NCI-H2196 (cell line): Measurements from ENCODE around the gene SDC1.

Source experiments
- DNase-seq: peaks from one replicate; lab custom pipeline; 2025; ENCODE audit not compliant: unreplicated experiment; lab: John Stamatoyannopoulos, UW

SDC1 gene

DNA sequence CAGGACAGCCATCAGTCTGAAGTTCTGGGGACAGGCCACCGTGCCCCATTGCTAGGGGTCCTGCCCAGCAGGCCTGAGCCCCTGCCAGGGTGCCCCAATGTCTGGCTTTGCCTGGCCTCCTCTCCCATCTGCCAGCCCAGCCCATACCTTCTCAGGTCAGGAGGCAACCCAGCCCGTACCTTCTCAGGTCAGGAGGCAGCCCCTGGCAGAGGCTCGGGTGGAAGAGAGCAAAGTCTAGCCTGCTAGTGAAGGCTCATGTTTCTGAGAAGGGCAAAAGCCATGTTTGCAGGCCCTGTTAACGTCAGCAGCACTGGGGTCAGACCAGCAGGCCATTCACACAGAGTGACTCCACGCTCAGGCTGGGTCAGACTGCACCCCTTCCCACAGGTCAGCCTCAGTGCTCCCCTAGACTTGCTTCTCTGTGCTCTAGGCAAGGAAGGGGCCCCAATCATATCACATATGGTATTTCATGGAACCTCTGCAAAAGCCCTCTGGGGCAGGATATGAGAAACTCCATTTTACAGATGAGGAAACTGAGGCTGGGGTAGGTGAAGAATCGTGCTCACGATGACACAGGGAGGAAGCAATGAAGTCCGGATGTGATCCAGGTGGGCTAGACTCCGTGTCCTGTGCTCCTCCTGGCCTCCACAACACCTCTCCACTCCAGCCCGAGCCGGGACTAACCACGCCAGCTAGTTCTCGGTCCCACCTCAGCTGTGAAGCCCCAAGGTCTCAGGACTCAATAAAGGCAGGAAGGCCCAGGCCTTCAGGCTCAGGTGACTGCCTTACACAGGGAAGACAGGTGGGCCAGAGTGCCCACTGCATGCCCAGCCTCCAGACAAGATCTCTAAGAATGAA is 9.5 kb downstream of the SDC1 start:
- no peak for DNase-seq

DNA sequence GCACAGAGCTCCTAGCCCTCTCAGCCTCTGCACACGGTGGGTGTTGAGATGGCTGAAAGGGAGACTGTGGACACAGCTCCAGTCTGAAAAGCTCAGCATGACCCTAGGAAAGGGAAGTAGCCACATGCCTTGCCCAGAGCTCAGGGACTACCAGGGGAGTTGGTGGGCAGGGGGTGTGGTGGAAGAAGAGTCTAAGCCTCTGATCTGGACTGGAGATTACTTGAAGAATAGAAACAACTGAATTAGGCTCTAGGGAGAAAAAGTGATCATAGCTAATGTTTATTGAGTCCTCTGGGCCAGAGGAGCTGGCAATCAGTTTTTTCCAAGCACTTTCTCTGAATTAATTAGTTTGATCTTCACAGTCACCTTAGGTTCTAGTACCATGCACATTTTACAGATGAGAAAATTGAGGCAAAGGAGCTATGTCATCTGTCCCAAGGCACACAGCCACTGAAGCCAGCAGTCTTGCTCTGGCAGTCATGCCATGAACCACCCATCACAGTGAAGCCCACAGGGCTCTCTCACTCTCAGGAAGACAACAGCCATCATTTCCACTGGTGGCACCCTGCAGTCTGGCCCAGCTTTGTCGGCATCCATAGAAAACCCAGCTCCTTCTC is 10.3 kb downstream of the SDC1 start:
- no peak for DNase-seq

DNA sequence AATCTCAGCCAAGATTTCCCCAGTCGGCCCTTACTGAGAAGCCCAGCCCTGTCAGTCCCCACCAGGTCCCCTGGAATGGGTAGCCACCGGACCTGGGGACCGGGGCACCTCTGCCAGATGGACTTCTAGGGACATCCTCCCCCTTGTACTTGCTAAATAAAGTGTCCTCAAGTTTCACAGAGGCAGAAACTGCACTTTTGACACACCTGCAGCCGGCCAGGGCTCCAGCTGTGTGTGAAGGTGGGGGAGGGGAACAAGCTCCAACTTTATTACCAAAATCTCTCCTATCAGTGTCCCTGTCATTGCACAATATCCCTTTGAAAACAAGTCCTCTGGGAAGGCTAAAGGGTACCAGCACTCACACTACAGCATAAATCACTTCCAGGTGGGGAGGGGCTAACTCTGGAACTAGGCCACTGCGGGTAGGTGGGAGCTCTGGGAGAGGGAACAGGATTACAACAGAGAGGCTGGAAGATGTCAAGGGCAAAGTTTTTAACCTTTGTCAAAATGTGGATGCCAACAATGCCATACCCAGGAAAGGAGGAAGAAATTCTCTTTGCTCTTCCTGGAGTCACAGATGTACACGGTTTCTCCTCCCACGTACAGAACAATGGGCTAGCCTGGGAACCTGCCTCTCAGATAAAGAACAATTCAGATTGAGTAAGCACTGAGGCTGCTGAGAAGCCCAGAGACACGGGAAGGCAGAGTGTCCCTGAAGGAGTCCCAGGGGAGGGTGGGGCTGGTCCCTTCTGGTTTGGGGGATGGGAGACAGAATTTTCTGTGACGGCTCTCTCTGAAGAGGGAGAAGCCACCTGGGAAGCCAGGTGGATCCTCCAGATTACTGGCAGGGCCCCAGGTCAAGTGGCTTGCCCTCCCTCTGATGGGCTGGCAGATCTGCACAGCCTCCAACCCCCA is 11.0 kb downstream of the SDC1 start:
- DNase-seq = peak; percentile 62

DNA sequence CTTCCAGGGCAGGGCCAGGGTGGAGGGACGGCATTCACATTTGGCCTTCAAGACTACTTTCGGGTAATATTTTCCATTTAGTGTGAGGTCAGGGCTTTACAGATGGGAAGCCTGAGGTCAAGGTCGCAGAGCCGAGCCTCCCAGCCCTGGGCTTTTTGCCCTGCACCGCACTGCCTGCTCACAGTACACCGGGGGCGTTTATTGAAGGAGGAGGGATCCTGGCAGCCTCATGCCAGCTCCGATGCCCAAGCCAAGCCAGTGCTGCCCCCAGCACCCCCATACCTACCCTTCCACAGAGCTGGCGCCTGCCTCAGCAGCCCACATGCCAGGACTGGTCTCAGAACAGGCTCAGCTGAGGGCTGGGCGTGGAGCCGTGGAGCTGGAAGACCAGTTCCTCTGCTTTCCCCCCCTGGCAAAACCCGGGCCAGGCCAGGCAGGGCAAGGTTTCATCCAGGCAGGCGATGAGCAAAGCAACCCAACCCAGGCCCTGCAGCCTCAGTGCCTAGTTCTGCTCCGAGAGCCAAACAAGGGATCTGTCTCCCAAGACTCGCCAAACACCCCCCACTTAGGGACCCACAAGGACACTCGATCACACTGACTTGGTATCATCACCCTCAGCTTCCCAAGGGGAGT is 11.9 kb downstream of the SDC1 start:
- no peak for DNase-seq

DNA sequence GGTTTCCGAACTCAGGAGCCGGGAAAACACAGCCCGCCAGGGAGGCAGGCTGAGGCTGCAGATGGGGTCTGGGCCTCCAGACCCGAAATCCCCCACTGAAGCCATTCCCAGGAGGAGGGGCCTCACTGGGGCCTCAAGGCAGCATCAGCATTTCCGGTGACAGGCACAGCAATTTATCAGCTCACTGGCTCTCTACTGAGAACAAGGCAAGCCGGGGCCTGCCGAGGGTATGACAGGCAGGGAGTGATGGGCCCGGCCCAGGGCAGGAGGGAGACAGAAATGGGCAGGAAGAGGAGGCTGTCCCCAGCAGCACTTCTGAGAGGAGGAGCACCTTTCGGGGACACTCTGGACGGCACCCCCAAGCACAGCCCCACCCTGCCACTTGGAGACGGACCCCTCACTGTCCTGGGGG is 12.5 kb downstream of the SDC1 start:
- no peak for DNase-seq

DNA sequence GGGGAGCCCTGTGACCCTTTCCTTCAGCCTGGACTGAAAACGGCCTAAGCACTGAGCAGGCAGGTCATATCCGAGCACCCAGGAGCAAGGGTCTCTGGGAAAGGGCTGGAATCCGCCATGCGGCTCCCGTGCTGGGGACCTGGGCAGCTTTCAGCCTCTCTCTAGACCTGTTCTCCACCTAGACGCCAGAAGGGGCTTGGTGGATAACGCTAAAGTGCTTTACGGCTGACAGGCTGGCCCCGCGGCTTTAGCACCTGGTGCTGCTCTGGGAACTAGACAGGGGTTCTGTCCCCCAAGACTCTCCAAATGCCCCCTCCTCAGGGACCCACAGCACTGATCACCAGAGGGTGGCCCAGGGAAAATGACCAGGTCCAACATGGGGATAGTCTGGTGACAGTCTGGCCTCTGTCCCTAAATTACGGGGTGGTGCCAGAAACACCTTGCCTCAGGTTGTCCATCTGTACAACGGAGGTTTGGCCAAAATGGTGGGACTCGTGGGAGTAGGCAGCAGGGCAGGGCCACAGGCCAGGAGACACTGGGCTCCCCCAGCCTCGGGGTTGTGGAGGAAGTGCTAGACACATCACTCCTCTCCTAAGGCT is 13.0 kb downstream of the SDC1 start:
- no peak for DNase-seq

DNA sequence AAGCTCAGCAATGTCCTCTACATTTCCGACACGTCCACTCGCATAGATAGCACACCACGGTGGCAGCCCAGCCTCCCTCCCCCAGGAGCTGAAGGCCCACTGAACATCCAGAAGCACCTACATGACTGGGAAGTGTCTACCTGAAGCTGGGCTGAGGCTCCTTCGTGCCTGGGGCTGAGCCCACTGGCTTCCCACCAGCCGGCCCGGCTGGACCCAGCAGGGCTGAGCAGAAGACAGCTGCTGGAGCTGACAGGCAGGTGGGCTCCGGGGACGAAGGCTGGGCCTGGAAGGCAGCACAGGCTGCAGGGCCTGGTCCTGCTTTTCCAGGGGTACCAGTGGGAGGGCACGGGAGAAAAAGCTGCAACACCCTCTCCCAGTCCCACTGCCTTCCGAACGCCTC is 13.5 kb downstream of the SDC1 start:
- no peak for DNase-seq

DNA sequence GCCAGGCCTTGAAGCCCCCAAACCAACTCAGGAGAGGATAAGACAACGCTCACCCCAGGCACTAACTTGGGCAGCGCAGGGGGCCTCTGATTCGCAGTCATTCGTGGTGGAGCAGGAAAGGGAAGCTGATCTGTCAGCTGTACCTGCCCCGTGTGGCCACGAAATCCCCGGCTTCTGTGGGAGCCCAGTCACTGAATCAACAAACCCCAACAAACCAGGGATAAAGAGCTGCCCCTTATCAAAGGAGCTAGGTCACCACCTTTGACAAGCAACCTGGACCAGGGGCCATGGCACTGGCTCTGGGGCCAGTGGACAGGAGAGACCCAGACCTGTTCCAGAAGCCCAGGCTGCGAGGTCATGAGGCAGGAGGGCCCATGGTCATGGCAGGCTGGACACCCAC is 14.5 kb downstream of the SDC1 start:
- DNase-seq = no peak

DNA sequence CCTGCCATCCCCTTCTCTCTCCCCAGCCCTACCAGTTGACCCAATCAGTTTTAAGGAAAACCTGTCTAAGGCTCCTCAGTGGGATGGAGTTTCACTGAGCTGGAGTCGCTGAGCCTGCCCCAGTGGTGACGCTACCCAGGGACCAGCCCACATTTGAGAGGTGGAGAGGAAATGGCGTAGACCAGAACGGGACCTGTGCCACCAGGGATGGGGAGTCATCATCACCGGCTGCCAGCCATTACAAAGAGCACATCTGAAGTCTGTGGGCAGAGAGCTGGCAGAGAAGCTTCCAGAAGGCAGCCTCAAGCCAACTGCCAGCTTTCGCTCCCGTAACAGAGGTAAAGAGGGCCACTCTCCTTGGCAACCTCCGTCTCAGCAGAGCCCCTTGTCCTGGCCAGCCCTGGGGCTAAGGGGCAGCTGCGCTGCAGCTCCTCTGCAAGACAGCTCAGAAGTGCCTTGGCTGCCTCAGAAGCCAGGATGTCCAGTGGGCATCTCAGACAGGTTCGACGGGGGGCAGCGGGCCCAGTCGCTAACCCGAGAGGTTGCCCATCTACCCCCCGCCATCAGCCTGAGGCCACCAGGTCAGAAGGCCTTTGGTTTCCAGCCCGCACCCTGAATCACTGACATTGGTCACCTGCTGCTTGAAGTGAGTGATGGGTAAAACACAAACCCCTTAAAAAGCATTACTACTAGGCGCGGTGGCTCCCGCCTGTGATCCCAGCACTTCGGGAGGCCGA is 15.4 kb downstream of the SDC1 start:
- no peak for DNase-seq

DNA sequence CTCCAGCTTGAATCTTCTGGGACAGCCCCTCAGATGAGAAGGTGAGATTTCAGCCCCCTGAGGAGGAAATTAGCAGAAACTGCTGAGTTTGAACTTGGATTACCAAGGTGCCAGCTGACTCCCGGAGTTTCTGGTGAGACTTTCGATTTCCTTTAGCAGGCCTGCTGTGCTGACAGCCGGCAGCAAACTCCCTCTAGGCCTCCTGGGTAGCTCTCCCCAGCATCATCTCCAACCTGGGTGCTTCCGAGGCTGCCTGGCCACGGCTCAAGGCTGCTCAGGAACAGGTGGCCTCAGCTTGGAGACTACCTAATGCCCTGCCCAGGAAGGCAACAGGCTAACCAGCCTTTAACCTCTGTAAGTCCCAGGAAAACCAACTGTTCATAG is 16.5 kb downstream of the SDC1 start:
- no peak for DNase-seq

DNA sequence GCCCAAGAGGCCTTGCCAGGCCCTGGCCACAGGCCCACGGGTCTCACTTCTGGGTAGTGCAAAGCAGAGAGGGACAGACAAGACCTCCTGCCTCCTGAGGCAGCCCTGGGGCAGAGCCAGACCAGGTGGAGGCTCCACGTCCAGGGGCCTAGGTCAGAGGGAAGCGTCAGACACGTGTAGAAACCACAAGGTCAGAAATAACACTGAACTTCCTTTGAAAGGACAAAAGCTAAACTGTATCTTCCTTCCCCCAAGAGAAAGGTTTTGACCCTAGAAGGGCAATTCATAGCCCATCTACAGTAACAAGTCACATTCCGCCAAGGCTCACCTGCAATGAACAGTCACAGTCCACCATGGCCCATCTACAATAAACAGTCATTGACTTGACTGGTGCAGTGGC is 17.9 kb downstream of the SDC1 start:
- no peak for DNase-seq

DNA sequence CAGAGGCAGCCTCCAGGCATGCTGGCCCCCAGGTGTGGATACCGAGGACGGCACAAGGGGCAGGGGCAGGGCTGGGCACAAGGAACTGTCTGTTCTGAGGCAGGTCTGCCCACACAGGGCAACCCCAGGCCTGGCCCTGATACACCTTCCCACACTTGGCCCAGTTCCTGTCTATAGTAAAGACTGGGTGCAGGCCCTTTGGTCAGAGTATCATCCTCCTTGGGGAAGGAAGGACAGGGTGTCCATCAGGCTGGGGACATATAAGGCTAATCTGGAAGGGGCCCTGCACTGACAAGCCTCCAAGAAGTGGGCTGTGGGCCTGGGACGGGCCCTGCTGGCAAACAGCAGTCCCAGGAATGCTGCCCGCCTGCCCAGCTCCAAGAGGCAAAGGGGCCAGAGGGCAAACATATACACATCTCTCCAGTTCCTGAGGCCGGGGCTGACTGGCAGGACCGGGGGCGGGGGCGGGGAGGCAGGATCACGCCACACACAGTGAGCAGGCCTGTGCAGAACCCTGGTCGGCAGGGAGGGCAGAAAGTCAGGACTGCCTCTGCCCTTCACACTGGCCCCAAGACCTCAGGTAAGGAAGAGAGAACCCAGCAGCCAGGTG is 18.9 kb downstream of the SDC1 start:
- DNase-seq = no peak

DNA sequence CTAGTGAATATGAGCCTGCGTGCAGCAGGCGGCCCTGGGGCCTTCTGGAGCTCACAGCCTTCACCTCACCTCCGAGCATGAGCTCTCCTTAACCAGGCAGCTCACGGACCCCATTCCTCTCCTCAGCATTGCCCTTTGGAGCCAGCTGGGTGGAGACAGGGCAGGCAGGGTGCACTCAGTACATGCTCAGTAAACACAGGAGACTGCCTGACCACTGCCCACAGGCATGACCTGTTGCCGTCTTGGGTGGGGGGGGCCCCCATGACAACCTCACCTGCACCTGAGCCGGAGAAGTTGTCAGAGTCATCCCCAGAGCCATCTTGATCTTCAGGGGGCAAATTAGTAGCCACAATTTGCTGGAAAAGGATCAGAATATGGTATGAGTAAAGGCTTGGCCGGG is 19.9 kb downstream of the SDC1 start:
- no peak for DNase-seq

DNA sequence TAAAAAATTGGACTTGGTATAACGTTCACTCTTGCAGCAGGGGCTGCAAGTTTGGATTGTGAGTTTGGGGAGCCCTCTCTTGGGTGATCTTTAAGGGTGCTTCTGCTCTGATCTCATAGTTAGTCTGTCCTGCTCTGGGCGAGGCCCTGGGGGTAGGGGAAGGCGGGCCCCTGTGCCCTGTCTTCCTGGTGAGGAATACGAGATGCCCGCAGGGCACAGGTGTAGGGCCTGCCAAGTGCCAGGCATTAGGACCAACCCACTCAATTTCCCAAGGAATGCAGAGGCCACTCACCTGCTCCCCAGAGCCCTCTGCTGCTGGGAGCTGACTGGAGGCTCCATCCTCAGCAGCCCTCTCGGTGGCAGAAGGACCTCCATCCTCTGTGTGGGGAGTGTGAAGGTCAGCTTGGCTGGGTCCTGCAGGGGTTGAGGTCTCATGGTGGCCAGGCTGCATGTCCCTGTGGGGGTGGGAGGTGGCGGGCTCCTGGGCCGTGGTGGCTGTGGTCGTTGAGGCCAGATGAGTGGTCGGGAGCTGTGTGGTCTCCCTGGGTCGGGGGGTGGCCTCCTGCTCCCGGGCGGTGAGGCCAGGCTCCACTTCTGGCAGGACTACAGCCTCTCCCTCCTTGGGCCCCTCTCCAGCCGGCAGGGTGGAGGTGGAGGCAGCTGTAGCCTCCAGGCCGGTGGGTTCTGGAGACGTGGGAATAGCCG is 21.3 kb downstream of the SDC1 start:
- no peak for DNase-seq

DNA sequence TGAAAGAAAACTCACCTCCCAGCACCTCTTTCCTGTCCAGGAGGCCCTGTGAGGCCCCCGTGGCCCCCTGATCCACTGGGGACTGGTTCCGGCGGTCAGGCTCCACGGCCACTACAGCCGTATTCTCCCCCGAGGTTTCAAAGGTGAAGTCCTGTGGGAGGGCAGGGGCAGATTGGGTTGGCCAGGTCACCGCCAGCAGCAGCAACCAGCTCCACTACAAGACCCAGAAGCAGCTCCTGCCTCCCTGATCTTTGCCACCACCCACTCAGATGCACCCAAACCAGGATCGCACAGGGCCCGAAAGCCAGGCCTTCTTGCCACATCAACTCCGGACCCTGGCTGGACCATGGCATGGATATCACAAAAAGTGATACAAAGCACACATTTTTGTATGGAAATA is 21.9 kb downstream of the SDC1 start:
- DNase-seq = no peak

DNA sequence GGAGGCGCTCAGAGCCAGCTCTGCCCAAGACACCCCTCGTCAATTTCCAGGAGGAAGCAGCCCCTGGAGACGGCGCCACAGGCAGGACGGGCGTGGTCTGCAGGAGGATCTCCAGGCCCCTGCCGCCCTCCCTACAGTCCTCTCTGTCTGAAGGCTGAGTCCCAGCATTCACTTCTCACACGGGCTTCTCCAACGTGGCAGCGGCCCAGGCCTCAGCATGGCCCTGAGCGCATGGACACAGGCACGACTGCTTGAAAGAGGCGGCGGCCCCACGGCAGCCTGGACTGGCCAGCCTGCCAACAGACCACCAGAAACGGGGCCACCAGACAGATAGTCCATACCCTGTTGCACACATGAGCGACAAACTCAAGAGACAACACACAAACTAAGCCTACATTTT is 23.3 kb downstream of the SDC1 start:
- DNase-seq = no peak

DNA sequence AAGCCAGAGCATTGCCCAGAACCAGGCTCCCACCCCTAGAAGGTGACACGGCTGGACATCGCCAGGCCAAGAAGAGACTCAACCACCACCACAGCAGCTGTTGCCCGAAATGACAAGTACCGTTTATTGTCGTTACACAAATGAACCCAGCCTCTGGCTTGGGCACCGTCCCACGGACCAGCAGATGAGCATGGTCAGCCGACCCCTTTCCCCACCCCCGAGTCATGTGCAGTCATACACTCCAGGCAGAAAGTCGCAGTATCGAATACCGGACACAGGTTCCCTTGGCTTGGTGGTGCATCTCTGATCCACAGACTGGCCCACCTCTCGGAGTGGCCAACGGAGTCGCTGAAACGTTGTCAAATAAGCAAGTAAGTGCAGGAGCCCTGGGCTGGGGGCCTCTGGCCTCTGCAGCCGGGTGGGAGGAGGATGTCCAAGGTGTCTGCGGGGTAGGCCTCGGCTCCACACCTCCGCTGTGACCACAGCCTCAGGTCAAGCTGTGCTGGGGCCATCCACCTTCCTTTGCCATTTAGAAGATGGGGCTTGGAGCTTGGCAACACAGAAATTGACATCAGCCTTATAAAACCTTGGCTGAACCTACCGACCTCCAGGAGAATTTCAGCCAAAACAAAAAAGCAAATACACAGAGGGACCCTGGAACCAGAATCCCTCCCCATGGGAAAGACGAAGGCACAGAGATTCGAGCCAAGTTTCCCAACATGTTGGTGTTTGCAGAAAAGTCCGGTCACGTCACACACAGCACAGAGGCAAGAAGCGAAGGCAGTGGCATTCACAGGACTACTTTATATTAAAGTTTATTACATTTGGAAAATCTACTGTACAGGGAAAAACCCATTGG is 24.0 kb downstream of the SDC1 start:
- no peak for DNase-seq

DNA sequence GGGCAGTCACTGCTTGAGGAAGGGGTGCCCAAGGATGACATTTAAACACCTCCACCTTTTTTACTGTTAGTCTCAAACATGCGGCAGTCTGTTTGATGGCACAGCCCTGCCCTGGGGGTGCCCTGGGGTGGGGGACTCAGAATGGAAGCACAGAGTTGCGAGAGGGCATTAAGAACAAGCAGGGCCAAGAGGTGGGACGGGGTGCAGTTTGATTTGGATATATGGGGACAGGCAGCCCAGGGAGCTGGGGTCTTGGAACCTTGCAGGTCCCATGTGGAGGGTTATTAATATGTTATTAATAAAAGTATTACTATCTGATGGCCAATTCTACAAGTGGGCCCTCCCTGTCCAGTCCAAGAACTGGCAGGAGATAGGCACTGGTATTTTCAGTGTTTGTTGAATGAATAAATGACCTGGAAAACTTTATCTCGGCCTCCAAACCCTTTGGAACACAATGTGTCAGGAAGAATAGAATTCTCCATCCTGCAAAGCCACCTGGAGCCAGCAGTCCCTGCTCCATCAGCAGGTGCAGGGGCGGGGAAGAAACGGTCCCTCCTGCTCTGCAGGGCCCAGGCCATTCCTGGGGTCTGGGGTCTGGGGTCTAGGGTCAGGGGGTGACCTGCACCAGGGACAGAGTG is 25.2 kb downstream of the SDC1 start:
- DNase-seq = no peak
